Measurements from ENCODE around the gene IRF9.

Gene IRF9

GRCh38 chr14:24189460-24189859 is 28.4 kb downstream of the IRF9 start:
- Histone ChIP-seq H3K4me3 (ENCODE audit: insufficient read depth, low read depth, low read length, poor library complexity, severe bottlenecking) (no peak overlapping the region), H3K36me3 (ENCODE audit: control insufficient read depth, insufficient read depth, low read length) (peaks cover 37% of the 10 kb centered on the region), H3K9me3 (ENCODE audit: control insufficient read depth, low read length) (no peaks in the 10 kb centered on the region), H3K27ac (ENCODE audit: insufficient read depth, low read length, poor library complexity, severe bottlenecking) (peak overlapping the region; percentile 81), H3K27me3 (replicated peaks; ENCODE audit: control insufficient read depth, insufficient read depth, low read length, poor library complexity, severe bottlenecking) (no peaks in the 10 kb centered on the region), H3K4me1 (ENCODE audit: control insufficient read depth, insufficient read depth, low read length, poor library complexity, severe bottlenecking) (peaks cover 20% of the 10 kb centered on the region)
- DNase-seq: no peak

GRCh38 chr14:24190416-24190815 is 29.4 kb downstream of the IRF9 start:
- H3K27me3 ChIP-seq (replicated peaks; ENCODE audit: control insufficient read depth, insufficient read depth, low read length, poor library complexity, severe bottlenecking): no peaks in the 10 kb centered on the region
- peaks cover 29% of the 10 kb centered on the region for H3K36me3 ChIP-seq (ENCODE audit: control insufficient read depth, insufficient read depth, low read length)
- H3K4me1 ChIP-seq (ENCODE audit: control insufficient read depth, insufficient read depth, low read length, poor library complexity, severe bottlenecking): peaks cover 28% of the 10 kb centered on the region
- H3K4me3 ChIP-seq (ENCODE audit: insufficient read depth, low read depth, low read length, poor library complexity, severe bottlenecking): no peak overlapping the region
- no peaks in the 10 kb centered on the region for H3K9me3 ChIP-seq (ENCODE audit: control insufficient read depth, low read length)
- DNase-seq: no peak
- no peak overlapping the region for H3K27ac ChIP-seq (ENCODE audit: insufficient read depth, low read length, poor library complexity, severe bottlenecking)

GRCh38 chr14:24192933-24193332 is 31.9 kb downstream of the IRF9 start:
- H3K27ac ChIP-seq (ENCODE audit: insufficient read depth, low read length, poor library complexity, severe bottlenecking): no peak overlapping the region
- no peak for DNase-seq
- no peaks in the 10 kb centered on the region for H3K27me3 ChIP-seq (replicated peaks; ENCODE audit: control insufficient read depth, insufficient read depth, low read length, poor library complexity, severe bottlenecking)
- no peaks in the 10 kb centered on the region for H3K9me3 ChIP-seq (ENCODE audit: control insufficient read depth, low read length)
- peaks cover 12% of the 10 kb centered on the region for H3K36me3 ChIP-seq (ENCODE audit: control insufficient read depth, insufficient read depth, low read length)
- H3K4me1 ChIP-seq (ENCODE audit: control insufficient read depth, insufficient read depth, low read length, poor library complexity, severe bottlenecking): peaks cover 21% of the 10 kb centered on the region
- H3K4me3 ChIP-seq (ENCODE audit: insufficient read depth, low read depth, low read length, poor library complexity, severe bottlenecking): no peak overlapping the region

DNA sequence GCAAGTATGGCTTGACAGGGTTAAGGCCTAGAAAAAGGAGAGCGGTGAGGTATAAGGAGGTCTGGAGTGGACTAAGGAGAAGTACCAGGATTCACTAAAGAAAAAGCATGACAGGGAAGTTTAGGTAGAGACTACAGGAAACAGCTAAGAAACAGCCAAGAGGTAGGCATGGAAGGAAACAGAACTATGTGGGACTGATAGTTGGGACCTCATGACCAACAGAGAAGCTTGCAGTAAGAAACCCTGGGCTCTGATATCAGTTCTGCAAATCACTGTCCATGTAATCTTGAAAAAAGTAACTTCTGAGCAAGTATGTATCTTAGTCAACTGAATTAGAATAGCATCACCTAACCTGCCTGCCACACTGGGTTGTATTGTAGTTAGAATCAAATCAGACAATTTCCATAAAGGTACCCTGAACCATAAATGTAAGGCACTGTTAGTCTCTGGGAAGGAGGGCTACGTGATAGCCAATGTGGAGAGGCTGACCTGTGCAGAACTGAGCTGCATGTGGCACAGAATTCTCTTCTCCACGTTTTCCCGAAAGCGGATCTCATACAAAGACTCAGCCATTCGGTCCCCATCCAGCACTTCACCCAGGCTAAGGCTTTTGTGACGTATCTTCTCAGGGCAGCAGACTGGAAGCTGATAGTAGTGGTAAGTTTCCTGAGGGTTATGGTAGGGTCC is 33.3 kb downstream of the IRF9 start:
- H3K36me3 ChIP-seq (ENCODE audit: control insufficient read depth, insufficient read depth, low read length): peaks cover 12% of the 10 kb centered on the region
- peak overlapping the region; percentile 81 for H3K4me3 ChIP-seq (ENCODE audit: insufficient read depth, low read depth, low read length, poor library complexity, severe bottlenecking)
- no peak for DNase-seq
- H3K27me3 ChIP-seq (replicated peaks; ENCODE audit: control insufficient read depth, insufficient read depth, low read length, poor library complexity, severe bottlenecking): no peaks in the 10 kb centered on the region
- H3K4me1 ChIP-seq (ENCODE audit: control insufficient read depth, insufficient read depth, low read length, poor library complexity, severe bottlenecking): peaks cover 12% of the 10 kb centered on the region
- no peaks in the 10 kb centered on the region for H3K9me3 ChIP-seq (ENCODE audit: control insufficient read depth, low read length)
- peak overlapping the region; percentile 99 for H3K27ac ChIP-seq (ENCODE audit: insufficient read depth, low read length, poor library complexity, severe bottlenecking)

DNA sequence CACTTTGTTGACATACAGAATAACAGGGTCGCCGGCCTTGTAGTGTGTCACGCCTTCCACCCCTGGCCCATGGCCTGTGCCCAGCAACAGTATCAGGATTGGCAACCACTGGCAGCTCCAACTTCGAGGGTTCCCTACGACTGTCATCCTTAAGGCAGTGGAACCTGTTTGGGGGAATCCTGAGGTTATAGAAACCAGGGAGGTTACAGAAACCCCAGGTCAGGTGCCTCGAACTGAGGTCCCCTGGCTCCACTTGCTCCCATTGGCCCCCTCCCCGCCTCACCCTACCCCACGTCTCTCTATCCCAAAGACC is 33.8 kb downstream of the IRF9 start:
- no peaks in the 10 kb centered on the region for H3K9me3 ChIP-seq (ENCODE audit: control insufficient read depth, low read length)
- peaks cover 12% of the 10 kb centered on the region for H3K36me3 ChIP-seq (ENCODE audit: control insufficient read depth, insufficient read depth, low read length)
- peaks cover 12% of the 10 kb centered on the region for H3K4me1 ChIP-seq (ENCODE audit: control insufficient read depth, insufficient read depth, low read length, poor library complexity, severe bottlenecking)
- peak overlapping the region; percentile 99 for H3K27ac ChIP-seq (ENCODE audit: insufficient read depth, low read length, poor library complexity, severe bottlenecking)
- no peak for DNase-seq
- peak overlapping the region; percentile 81 for H3K4me3 ChIP-seq (ENCODE audit: insufficient read depth, low read depth, low read length, poor library complexity, severe bottlenecking)
- no peaks in the 10 kb centered on the region for H3K27me3 ChIP-seq (replicated peaks; ENCODE audit: control insufficient read depth, insufficient read depth, low read length, poor library complexity, severe bottlenecking)

- peak within 1 kb of the TSS; percentile 99 for H3K27ac ChIP-seq (ENCODE audit: insufficient read depth, low read length, poor library complexity, severe bottlenecking)
- peaks cover 12% of the 10 kb centered on the region for H3K4me1 ChIP-seq (ENCODE audit: control insufficient read depth, insufficient read depth, low read length, poor library complexity, severe bottlenecking)
- peak; percentile 80 to 92 (median 83) for DNase-seq
- no peaks in the 10 kb centered on the region for H3K9me3 ChIP-seq (ENCODE audit: control insufficient read depth, low read length)
- no peaks in the 10 kb centered on the region for H3K27me3 ChIP-seq (replicated peaks; ENCODE audit: control insufficient read depth, insufficient read depth, low read length, poor library complexity, severe bottlenecking)
- H3K36me3 ChIP-seq (ENCODE audit: control insufficient read depth, insufficient read depth, low read length): peaks cover 6% of the 10 kb centered on the region
- peak within 1 kb of the TSS; percentile 81 for H3K4me3 ChIP-seq (ENCODE audit: insufficient read depth, low read depth, low read length, poor library complexity, severe bottlenecking)
Observed at GRCh38 chr14:24195186-24196070, 34.4 kb downstream of the IRF9 start, which contains the start of gene TM9SF1. Gene TM9SF1 (minus strand): TSS chr14:24195441. CDS start chr14:24195019, 422 bp downstream.

DNA sequence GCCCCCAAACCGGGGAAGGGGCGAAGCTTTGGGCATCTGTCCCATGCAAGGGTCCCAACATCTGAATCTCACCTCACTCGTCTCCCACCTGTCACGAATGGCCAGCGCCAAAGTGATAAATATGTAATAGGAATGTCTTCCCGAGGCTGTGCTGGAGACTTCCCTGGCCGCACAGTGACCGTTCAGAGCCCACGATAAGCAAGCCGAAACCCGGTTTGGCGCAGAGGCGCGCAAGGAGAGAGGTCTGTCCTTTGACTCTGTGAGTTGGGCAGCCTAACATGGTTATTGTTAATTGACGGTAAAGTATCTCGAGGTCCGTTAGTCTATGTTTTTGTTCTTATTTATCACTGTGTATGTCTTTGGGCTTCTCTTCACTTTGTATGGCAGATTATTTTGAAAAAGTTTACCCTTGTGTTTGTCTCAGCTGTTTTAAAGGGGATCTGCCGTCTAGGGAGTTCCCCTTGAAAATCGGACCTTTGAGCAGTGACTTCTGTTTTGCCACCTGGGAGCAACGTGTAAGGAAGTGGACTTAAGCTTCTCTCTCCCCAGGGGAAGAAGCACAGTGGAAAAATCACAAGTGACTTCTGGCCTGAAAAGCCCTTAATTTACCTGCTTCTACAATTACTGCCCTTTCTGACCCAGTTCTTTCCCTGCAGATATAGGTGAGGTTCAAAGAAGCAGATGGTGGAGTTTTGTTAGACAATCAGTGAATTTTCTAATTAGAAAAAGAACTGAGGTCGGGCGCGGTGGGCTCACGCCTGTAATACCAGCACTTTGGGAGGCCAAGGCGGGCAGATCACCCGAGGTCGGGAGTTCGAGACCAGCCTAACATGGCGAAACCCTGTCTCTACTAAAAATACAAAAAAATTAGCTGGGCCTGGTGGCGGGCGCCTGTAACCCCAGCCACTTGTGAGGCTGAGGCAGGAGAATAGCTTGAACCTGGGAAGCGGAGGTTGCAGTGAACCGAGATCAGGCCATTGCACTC is 35.3 kb downstream of the IRF9 start:
- peak overlapping the region; percentile 99 for H3K27ac ChIP-seq (ENCODE audit: insufficient read depth, low read length, poor library complexity, severe bottlenecking)
- no peak for DNase-seq
- peaks cover 6% of the 10 kb centered on the region for H3K36me3 ChIP-seq (ENCODE audit: control insufficient read depth, insufficient read depth, low read length)
- no peaks in the 10 kb centered on the region for H3K9me3 ChIP-seq (ENCODE audit: control insufficient read depth, low read length)
- no peaks in the 10 kb centered on the region for H3K27me3 ChIP-seq (replicated peaks; ENCODE audit: control insufficient read depth, insufficient read depth, low read length, poor library complexity, severe bottlenecking)
- H3K4me1 ChIP-seq (ENCODE audit: control insufficient read depth, insufficient read depth, low read length, poor library complexity, severe bottlenecking): peaks cover 12% of the 10 kb centered on the region
- peak overlapping the region; percentile 81 for H3K4me3 ChIP-seq (ENCODE audit: insufficient read depth, low read depth, low read length, poor library complexity, severe bottlenecking)

- Histone ChIP-seq H3K4me1 (ENCODE audit: control insufficient read depth, insufficient read depth, low read length, poor library complexity, severe bottlenecking) (peaks cover 12% of the 10 kb centered on the region), H3K4me3 (ENCODE audit: insufficient read depth, low read depth, low read length, poor library complexity, severe bottlenecking) (no peak overlapping the region), H3K9me3 (ENCODE audit: control insufficient read depth, low read length) (no peaks in the 10 kb centered on the region), H3K27me3 (replicated peaks; ENCODE audit: control insufficient read depth, insufficient read depth, low read length, poor library complexity, severe bottlenecking) (no peaks in the 10 kb centered on the region), H3K27ac (ENCODE audit: insufficient read depth, low read length, poor library complexity, severe bottlenecking) (no peak overlapping the region), H3K36me3 (ENCODE audit: control insufficient read depth, insufficient read depth, low read length) (peaks cover 6% of the 10 kb centered on the region)
- DNase-seq: no peak
Observed at GRCh38 chr14:24197056-24197450, 36.0 kb downstream of the IRF9 start.

DNA sequence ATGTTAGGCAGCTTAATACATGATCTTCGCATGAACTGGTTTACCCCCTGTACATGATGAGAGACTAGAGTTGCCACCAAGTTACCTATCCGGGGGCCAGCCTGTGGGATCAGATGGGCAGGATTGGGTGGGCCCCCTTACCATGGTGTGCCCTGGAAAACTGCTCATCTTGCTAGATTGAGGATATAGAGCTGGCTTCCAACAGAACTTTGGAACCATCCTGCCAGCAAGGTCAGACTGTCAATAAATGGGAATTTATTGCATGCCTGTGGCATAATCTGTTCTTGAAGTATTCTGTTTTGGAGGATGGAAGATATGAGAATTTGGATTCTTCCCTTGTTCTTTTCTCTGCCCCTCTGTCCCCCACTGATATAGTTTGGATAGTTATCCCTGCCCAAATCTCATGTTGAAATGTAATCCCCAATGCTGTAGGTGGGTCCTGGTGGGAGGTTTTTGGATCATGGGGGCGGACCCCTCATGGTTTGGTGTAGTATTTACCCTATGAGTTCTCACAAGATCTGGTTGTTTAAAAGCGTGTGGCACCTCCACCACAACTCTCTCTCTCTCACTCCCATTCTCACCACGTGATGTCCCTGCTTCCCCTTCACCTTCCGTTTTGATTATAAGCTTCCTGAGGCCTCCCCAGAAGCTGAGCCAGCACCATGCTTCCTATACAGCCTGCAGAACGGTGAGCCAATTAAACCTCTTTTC is 37.9 kb downstream of the IRF9 start:
- no peak overlapping the region for H3K27ac ChIP-seq (ENCODE audit: insufficient read depth, low read length, poor library complexity, severe bottlenecking)

More for the DNA sequence above, 37.9 kb downstream of the IRF9 start:
- DNase-seq: no peak
- Histone ChIP-seq H3K27me3 (replicated peaks; ENCODE audit: control insufficient read depth, insufficient read depth, low read length, poor library complexity, severe bottlenecking) (no peaks in the 10 kb centered on the region), H3K9me3 (ENCODE audit: control insufficient read depth, low read length) (no peaks in the 10 kb centered on the region), H3K4me1 (ENCODE audit: control insufficient read depth, insufficient read depth, low read length, poor library complexity, severe bottlenecking) (peaks cover 12% of the 10 kb centered on the region), H3K4me3 (ENCODE audit: insufficient read depth, low read depth, low read length, poor library complexity, severe bottlenecking) (no peak overlapping the region), H3K36me3 (ENCODE audit: control insufficient read depth, insufficient read depth, low read length) (peaks cover 5% of the 10 kb centered on the region)
